Colonic mucosa (tissue), 4 donors: ENCODE data around the gene CCDC91. TPM values are rescaled to one million over a fixed set of nuclear protein-coding genes. Genes with fewer than 3 reads are reported as not detected.

Experiments used
- DNase-seq: peaks from one replicate; pipeline ENCODE4 v3.0.0-alpha.2; 2020
- H3K27ac ChIP-seq: fragments of 200-600 bp; one replicate; pipeline ENCODE4 v1.8.0; 2021
- H3K27me3 ChIP-seq: fragments of 200-600 bp; one replicate; pipeline ENCODE4 v1.8.0; 2021
- H3K36me3 ChIP-seq: fragments of 200-600 bp; one replicate; pipeline ENCODE4 v1.8.0; 2021
- H3K4me1 ChIP-seq: fragments of 200-600 bp; one replicate; pipeline ENCODE4 v1.8.0; 2021; ENCODE audit warnings: mild to moderate bottlenecking
- H3K4me3 ChIP-seq: fragments of 200-600 bp; one replicate; pipeline ENCODE4 v1.8.0; 2021
- H3K9ac ChIP-seq, 2 donors: one replicate each; pipeline ENCODE4 v1.7.0; 2013; ENCODE audit warnings: control low read depth in 2 of 2, low read depth in 2 of 2, low read length in 2 of 2
- H3K9me3 ChIP-seq: fragments of 200-600 bp; one replicate; pipeline ENCODE4 v1.8.0; 2021
- CTCF ChIP-seq: fragments of 200-600 bp; IDR thresholded peaks from one replicate; pipeline ENCODE4 v1.8.0; 2022; ENCODE audit warnings: antibody characterized with exemption, mild to moderate bottlenecking
- intact Hi-C: fragments of 100-400 bp; cut with DNase I; formaldehyde crosslinking; loops from one replicate; pipeline ENCODE4 v1.14.1; 2022
- total RNA-seq, 2 donors: library from RNA; stranded (reverse); fragmentation: NEBNext Ultra II Directional in 1 of 2; extraction: Animal tissue kit (Norgen Biotek cat#: 25700) in 1 of 2; gene quantifications; one replicate each; pipeline ENCODE4 v1.2.1, GENCODE V29; 2021
- donor health status: healthy.
- donor health status: DM: no; HTN: no; CAD: no.
- donor health status: DM: no; HTN: no; CAD: no.

Gene CCDC91
- total RNA-seq, 2 donors from 2014 or later = 15.6 to 20.5 TPM

- H3K27me3 ChIP-seq = no peaks in the 10 kb centered on the region
- TF ChIP-seq CTCF = no peak
- H3K27ac ChIP-seq = no peak overlapping the region
- no peak overlapping the region for H3K9ac ChIP-seq
- H3K9me3 ChIP-seq = no peaks in the 10 kb centered on the region
- H3K4me3 ChIP-seq = no peak overlapping the region
- no peak for DNase-seq
- H3K36me3 ChIP-seq = no peaks in the 10 kb centered on the region
- intact Hi-C loops = no loop called here
- H3K4me1 ChIP-seq = no peaks in the 10 kb centered on the region
These were observed 200.6 kb downstream of the CCDC91 start for GRCh38 chr12:28390761-28391385.

- intact Hi-C loops = no loop called here
- Histone ChIP-seq H3K4me3 (no peak overlapping the region), H3K9ac (no peak overlapping the region), H3K27ac (no peak overlapping the region), H3K27me3 (no peaks in the 10 kb centered on the region), H3K36me3 (no peaks in the 10 kb centered on the region), H3K9me3 (no peaks in the 10 kb centered on the region), H3K4me1 (no peaks in the 10 kb centered on the region)
- DNase-seq = no peak
- TF ChIP-seq CTCF = no peak
These were observed 219.6 kb downstream of the CCDC91 start for GRCh38 chr12:28409892-28410291.

- Histone ChIP-seq H3K36me3 (no peaks in the 10 kb centered on the region), H3K4me3 (no peak overlapping the region), H3K4me1 (no peaks in the 10 kb centered on the region), H3K9me3 (no peaks in the 10 kb centered on the region), H3K27ac (no peak overlapping the region), H3K27me3 (no peaks in the 10 kb centered on the region), H3K9ac (no peak overlapping the region)
- TF ChIP-seq CTCF = no peak
- intact Hi-C loops = no loop called here
- no peak for DNase-seq
These were observed 223.3 kb downstream of the CCDC91 start for GRCh38 chr12:28413460-28414109.

GRCh38 chr12:28415755-28416154, 225.5 kb downstream of the CCDC91 start:
- Histone ChIP-seq H3K27ac (no peak overlapping the region), H3K9ac (no peak overlapping the region), H3K9me3 (no peaks in the 10 kb centered on the region), H3K4me1 (no peaks in the 10 kb centered on the region), H3K27me3 (no peaks in the 10 kb centered on the region), H3K36me3 (no peaks in the 10 kb centered on the region), H3K4me3 (no peak overlapping the region)
- intact Hi-C loops = no loop called here
- no peak for DNase-seq
- no peak for TF ChIP-seq CTCF

- Histone ChIP-seq H3K9me3 (no peaks in the 10 kb centered on the region), H3K9ac (no peak overlapping the region), H3K36me3 (no peaks in the 10 kb centered on the region), H3K27me3 (no peaks in the 10 kb centered on the region), H3K27ac (no peak overlapping the region), H3K4me3 (no peak overlapping the region), H3K4me1 (no peaks in the 10 kb centered on the region)
- intact Hi-C loops = no loop called here
- no peak for TF ChIP-seq CTCF
- DNase-seq = no peak
These were observed 231.1 kb downstream of the CCDC91 start for GRCh38 chr12:28421374-28421773.
